GM23338 (cell line): ENCODE data around the gene TRMT6. TPM values are rescaled to one million over a fixed set of nuclear protein-coding genes. Genes with fewer than 3 reads are reported as not detected.

Source experiments
- ATAC-seq: fragments of 200-7000 bp; cut with Tn5 transposase; 3 replicates; pipeline ENCODE4 v1.9.1; 2020
- DNase-seq: peaks from one replicate; pipeline ENCODE4 v3.0.0-alpha.2; 2015; ENCODE audit warnings: low spot score
- H2AFZ ChIP-seq: fragments of 200-600 bp; sonication (generic); 2 replicates; pipeline ENCODE4 v1.8.0; 2016; ENCODE audit warnings: antibody characterized with exemption, mild to moderate bottlenecking, moderate library complexity
- H3F3A ChIP-seq: fragments of 200-600 bp; sonication (generic); replicated peaks from 2 replicates; pipeline ENCODE4 v1.8.0; 2017; ENCODE audit warnings: antibody characterized with exemption, mixed run types, low read depth
- H3K27ac ChIP-seq: fragments of 200-600 bp; sonication (generic); 2 replicates; pipeline ENCODE4 v1.6.1; 2016; ENCODE audit warnings: low read depth
- H3K27me3 ChIP-seq: fragments of 200-600 bp; sonication (generic); 2 replicates; pipeline ENCODE4 v1.8.0; 2016; ENCODE audit warnings: mild to moderate bottlenecking, mixed run types, moderate library complexity; ENCODE audit not compliant: insufficient read depth
- H3K36me3 ChIP-seq: fragments of 200-600 bp; sonication (generic); 2 replicates; pipeline ENCODE4 v1.8.0; 2016; ENCODE audit warnings: mild to moderate bottlenecking; ENCODE audit not compliant: insufficient read depth
- H3K4me1 ChIP-seq: fragments of 200-600 bp; sonication (generic); 2 replicates; pipeline ENCODE4 v1.8.0; 2016; ENCODE audit warnings: mild to moderate bottlenecking, moderate library complexity; ENCODE audit not compliant: insufficient read depth
- H3K4me2 ChIP-seq: fragments of 200-600 bp; sonication (generic); 2 replicates; pipeline ENCODE4 v1.7.1; 2017; ENCODE audit warnings: mixed run types
- H3K4me3 ChIP-seq: fragments of 200-600 bp; sonication (generic); 2 replicates; pipeline ENCODE4 v1.6.1; 2016; ENCODE audit warnings: mixed run types
- H3K79me2 ChIP-seq: fragments of 200-600 bp; sonication (generic); replicated peaks from 2 replicates; pipeline ENCODE4 v1.8.0; 2017; ENCODE audit warnings: mild to moderate bottlenecking; ENCODE audit not compliant: insufficient read depth
- H3K9me2 ChIP-seq: fragments of 200-600 bp; sonication (generic); 2 replicates; pipeline ENCODE4 v1.8.0; 2017; ENCODE audit not compliant: insufficient read depth
- H4K20me1 ChIP-seq: fragments of 200-600 bp; sonication (generic); replicated peaks from 2 replicates; pipeline ENCODE4 v1.8.0; 2017; ENCODE audit warnings: mild to moderate bottlenecking; ENCODE audit not compliant: insufficient read depth
- H3K27ac Mint-ChIP-seq: 2 replicates; pipeline ENCODE4 v1.8.0; 2020; ENCODE audit warnings: inconsistent platforms, mild to moderate bottlenecking, moderate library complexity, mixed read lengths
- H3K27me3 Mint-ChIP-seq: 3 replicates; pipeline ENCODE4 v1.8.0; 2022; ENCODE audit warnings: low read depth, mild to moderate bottlenecking, moderate library complexity, mixed read lengths, inconsistent platforms; ENCODE audit not compliant: insufficient read depth, poor library complexity
- H3K36me3 Mint-ChIP-seq: 3 replicates; pipeline ENCODE4 v1.8.0; 2021; ENCODE audit warnings: low read depth, mild to moderate bottlenecking, inconsistent platforms, moderate library complexity, mixed read lengths
- H3K4me1 Mint-ChIP-seq: 3 replicates; pipeline ENCODE4 v1.8.0; 2020; ENCODE audit warnings: mild to moderate bottlenecking, inconsistent platforms, mixed read lengths
- H3K4me3 Mint-ChIP-seq: 3 replicates; pipeline ENCODE4 v1.8.0; 2021; ENCODE audit warnings: moderate library complexity, mild to moderate bottlenecking, inconsistent platforms, mixed read lengths
- H3K9me3 Mint-ChIP-seq: 3 replicates; pipeline ENCODE4 v1.8.0; 2020; ENCODE audit warnings: moderate library complexity, mild to moderate bottlenecking, inconsistent platforms, mixed read lengths
- CREB1 ChIP-seq: fragments of 250-450 bp; sonication (Bioruptor Pico); IDR thresholded peaks from 2 replicates; pipeline ENCODE4 v1.5.0; 2020; ENCODE audit warnings: low read depth, mild to moderate bottlenecking, moderate library complexity
- CTCF ChIP-seq, 2 experiments: fragments of 200-600 bp in 1 of 2; sonication (generic) in 1 of 2; conservative IDR thresholded peaks; 2 replicates each; pipeline versions ENCODE4 v1.5.1 to v1.6.1; 2016 to 2017; ENCODE audit warnings: antibody characterized with exemption in 2 of 2, low read depth in 2 of 2, mild to moderate bottlenecking in 2 of 2, moderate library complexity in 1 of 2
- ETS1 ChIP-seq: IDR thresholded peaks from 2 replicates; pipeline ENCODE4 v1.6.1; 2016; ENCODE audit warnings: antibody characterized with exemption
- EZH2 ChIP-seq: fragments of 200-600 bp; sonication (generic); IDR thresholded peaks from one replicate; pipeline ENCODE4 v1.8.0; 2017; ENCODE audit warnings: antibody characterized with exemption, mild to moderate bottlenecking, low read depth; ENCODE audit not compliant: unreplicated experiment
- EZH2phosphoT487 ChIP-seq: fragments of 200-600 bp; sonication (generic); IDR thresholded peaks from one replicate; pipeline ENCODE4 v1.8.1; 2018; ENCODE audit warnings: antibody characterized with exemption; ENCODE audit not compliant: unreplicated experiment
- JUNB ChIP-seq: IDR thresholded peaks from one replicate; pipeline ENCODE4 v1.6.1; 2016; ENCODE audit warnings: antibody characterized with exemption; ENCODE audit not compliant: unreplicated experiment
- NANOG ChIP-seq: IDR thresholded peaks from 2 replicates; pipeline ENCODE4 v1.6.1; 2016; ENCODE audit warnings: antibody characterized with exemption, borderline replicate concordance
- POLR2AphosphoS5 ChIP-seq: IDR thresholded peaks from 2 replicates; pipeline ENCODE4 v1.6.1; 2016; ENCODE audit warnings: antibody characterized with exemption, low read depth
- REST ChIP-seq: IDR thresholded peaks from one replicate; pipeline ENCODE4 v1.6.1; 2018; ENCODE audit warnings: antibody characterized with exemption; ENCODE audit not compliant: unreplicated experiment
- STAT1 ChIP-seq: IDR thresholded peaks from one replicate; pipeline ENCODE4 v1.6.1; 2016; ENCODE audit warnings: antibody characterized with exemption; ENCODE audit not compliant: unreplicated experiment
- ZNF114 ChIP-seq: fragments of 250-450 bp; sonication (Bioruptor Pico); IDR thresholded peaks from 2 replicates; pipeline ENCODE4 v1.5.0; 2020; ENCODE audit warnings: mild to moderate bottlenecking, moderate library complexity
- ZNF331 ChIP-seq: fragments of 250-450 bp; sonication (Bioruptor Pico); IDR thresholded peaks from 2 replicates; pipeline ENCODE4 v1.5.0; 2020; ENCODE audit warnings: low read depth, mild to moderate bottlenecking, moderate library complexity
- ZNF462 ChIP-seq: fragments of 250-450 bp; sonication (Bioruptor Pico); IDR thresholded peaks from 2 replicates; pipeline ENCODE4 v1.5.0; 2020; ENCODE audit warnings: mild to moderate bottlenecking, moderate library complexity
- polyA plus RNA-seq: library from polyadenylated mRNA; unstranded; fragments of >200 nt; fragmentation: Nextera tagmentation; extraction: Ambion mirVana; gene quantifications from 2 replicates; pipeline ENCODE4 v1.2.1, GENCODE V29; 2016
- total RNA-seq: library from RNA; depleted of rRNA; stranded (reverse); fragments of >200 nt; shearing (Covaris generic); gene quantifications from 2 replicates; pipeline ENCODE4 v1.2.3, GENCODE V29; 2014

The TRMT6 gene
- total and polyA plus RNA-seq, 2 experiments from 2014 or later: 15.5 to 26.3 TPM

- Histone ChIP-seq H3K27ac (no peak overlapping the region), H3K36me3 (no peaks in the 10 kb centered on the region), H3K4me2 (no peak overlapping the region), H3K79me2 (no peaks in the 10 kb centered on the region), H2AFZ (no peak overlapping the region), H3K4me1 (peaks cover 8% of the 10 kb centered on the region), H4K20me1 (no peaks in the 10 kb centered on the region), H3F3A (no peaks in the 10 kb centered on the region), H3K27me3 (no peaks in the 10 kb centered on the region), H3K4me3 (no peak overlapping the region), H3K9me2 (no peaks in the 10 kb centered on the region)
- Mint-ChIP-seq H3K9me3 (no peaks in the 10 kb centered on the region), H3K36me3 (no peaks in the 10 kb centered on the region), H3K27ac (no peak overlapping the region), H3K4me1 (peaks cover 10% of the 10 kb centered on the region), H3K4me3 (no peak overlapping the region), H3K27me3 (peaks cover 1% of the 10 kb centered on the region)
- DNase-seq (no peak), ATAC-seq (no peak)
- TF ChIP-seq STAT1: no peak
- no peak for TF ChIP-seq NANOG
- no peak for TF ChIP-seq EZH2phosphoT487
- no peak for TF ChIP-seq CTCF (conservative IDR thresholded peaks at IDR 0.05; ENCODE audit: low read depth in 2 of 2)
- no peak for TF ChIP-seq CREB1
- no peak for TF ChIP-seq ETS1
- no peak for TF ChIP-seq POLR2AphosphoS5
- TF ChIP-seq ZNF114 (CRISPR knock-in tag): no peak
- TF ChIP-seq EZH2: no peak
- no peak for TF ChIP-seq REST
- TF ChIP-seq ZNF462: no peak
- no peak for TF ChIP-seq JUNB
- no peak for TF ChIP-seq ZNF331 (CRISPR knock-in tag)
Measured at GRCh38 chr20:5923493-5923892, 26.8 kb downstream of the TRMT6 start.
